ENCODE results near the gene GAS6.

DNA sequence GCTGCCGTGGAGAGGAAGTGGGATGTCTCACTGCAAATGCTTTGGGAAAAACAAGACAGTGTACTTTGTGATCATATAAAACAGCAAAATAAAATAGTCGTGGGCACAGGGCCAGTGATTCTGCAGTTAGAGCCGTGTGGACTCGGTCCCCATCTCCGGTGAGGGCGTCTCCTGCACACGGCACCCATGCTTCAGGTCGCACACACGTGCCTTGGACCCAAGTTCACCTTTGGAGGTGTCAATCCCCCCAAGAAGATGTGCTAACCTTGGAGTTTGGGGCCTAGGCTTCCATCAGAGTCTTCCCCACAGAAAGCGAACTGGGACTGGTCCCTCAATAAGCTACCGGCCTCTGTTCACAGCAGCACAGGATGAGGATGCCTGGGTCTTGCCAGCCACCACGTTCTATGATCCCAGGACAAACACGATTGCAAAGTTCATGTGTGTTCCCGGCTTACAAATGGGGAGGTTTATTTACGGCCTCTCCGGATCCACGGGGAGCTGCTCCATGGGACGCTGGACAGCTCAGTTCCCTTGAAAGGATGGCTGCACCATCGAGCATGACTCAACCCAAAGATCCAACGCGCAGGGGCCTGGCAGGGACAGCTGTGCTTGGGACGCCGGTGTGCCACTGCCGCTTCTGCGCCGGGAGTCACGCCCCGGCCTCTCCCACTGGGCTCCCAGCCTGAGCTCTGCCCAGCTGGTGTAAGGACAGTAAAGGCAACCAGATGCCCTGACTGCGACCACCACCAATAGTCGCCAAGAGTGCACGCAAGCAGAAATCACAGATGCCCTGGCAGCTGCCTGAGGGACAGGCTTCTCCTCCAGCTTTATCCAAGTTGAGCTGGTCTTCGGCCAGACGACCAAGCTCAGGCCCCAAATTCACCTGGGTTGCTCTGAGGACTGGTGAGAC lies 8.6 kb downstream of the GAS6 start:
- TF ChIP-seq EZH2 (IDR thresholded peaks at IDR 0.05; ENCODE audit: insufficient read depth, poor library complexity, severe bottlenecking) (no peak), EZH2phosphoT487 (IDR thresholded peaks at IDR 0.05; ENCODE audit: insufficient read depth, low read depth) (no peak)

Data from GM23248 (cell line).